RPMI7951 (cell line): ENCODE data around the gene ZCCHC3. TPM values are rescaled to one million over a fixed set of nuclear protein-coding genes. Genes with fewer than 3 reads are reported as not detected.
A peak's percentile ranks its signal among the peaks of the same experiment; 100 is the strongest.
"Not testable (repeated sequence)": the region's sequence is repeated elsewhere in the genome, so short reads cannot be mapped to it uniquely, and the experiment has no call there.

Experiments used
- DNase-seq: peaks from one replicate; pipeline ENCODE4 v3.0.0-alpha.2; 2012; ENCODE audit warnings: low read depth
- total RNA-seq: library from RNA; depleted of rRNA; stranded (reverse); fragments of >200 nt; shearing (Covaris generic); gene quantifications from 2 replicates; pipeline ENCODE4 v1.2.3, GENCODE V29; 2014

Gene ZCCHC3
- total RNA-seq, 1 experiment from 2014 or later, result 16.2 TPM

GRCh38 chr20:313402-313801 is 16.0 kb downstream of the ZCCHC3 start:
- DNase-seq, result no peak

GRCh38 chr20:313948-314347 is 16.6 kb downstream of the ZCCHC3 start:
- DNase-seq, result peak; percentile 41

DNA sequence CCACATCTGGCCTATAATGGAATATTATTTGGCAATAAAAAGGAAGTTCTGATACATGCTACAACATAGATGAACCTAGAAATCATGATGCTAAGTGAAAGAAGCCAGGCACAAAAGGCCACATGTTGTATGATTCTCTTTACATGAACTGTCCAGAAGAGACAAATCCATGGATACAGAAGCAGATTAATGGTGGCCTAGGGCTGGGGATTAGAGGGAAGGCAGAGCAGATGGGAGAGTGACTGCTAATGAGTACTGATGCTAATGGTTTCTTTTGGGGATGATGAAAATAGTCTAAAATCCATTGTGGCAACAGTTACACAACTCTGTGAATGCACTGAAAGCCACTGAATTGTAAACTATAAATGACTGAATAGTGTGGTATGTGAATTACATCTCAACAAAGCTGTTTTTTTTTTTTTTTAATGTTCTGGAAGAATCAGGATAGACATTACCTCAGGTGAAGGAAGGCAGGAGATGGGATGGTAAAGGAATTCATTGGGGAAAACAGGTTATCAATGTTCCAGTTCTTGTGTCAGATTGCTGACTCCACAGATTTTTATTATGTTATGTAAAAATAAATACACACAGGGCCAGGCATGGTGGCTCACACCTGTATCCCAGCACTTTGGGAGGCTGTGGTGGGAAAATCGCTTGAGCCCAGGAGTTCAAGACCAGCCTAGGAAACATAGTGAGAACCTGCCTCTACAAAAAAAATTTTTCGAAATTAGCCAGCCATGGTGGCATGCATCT is 19.1 kb downstream of the ZCCHC3 start:
- no peak for DNase-seq

- DNase-seq, result peak; percentile 96
Measured at GRCh38 chr20:324177-325044, 27.0 kb downstream of the ZCCHC3 start.

GRCh38 chr20:325045-325888 is 27.9 kb downstream of the ZCCHC3 start, which contains the start of gene SOX12:
SOX12 (plus strand) TSS chr20:325552; CDS start chr20:325925, 373 bp downstream.
- DNase-seq, result peak; percentile 95

DNA sequence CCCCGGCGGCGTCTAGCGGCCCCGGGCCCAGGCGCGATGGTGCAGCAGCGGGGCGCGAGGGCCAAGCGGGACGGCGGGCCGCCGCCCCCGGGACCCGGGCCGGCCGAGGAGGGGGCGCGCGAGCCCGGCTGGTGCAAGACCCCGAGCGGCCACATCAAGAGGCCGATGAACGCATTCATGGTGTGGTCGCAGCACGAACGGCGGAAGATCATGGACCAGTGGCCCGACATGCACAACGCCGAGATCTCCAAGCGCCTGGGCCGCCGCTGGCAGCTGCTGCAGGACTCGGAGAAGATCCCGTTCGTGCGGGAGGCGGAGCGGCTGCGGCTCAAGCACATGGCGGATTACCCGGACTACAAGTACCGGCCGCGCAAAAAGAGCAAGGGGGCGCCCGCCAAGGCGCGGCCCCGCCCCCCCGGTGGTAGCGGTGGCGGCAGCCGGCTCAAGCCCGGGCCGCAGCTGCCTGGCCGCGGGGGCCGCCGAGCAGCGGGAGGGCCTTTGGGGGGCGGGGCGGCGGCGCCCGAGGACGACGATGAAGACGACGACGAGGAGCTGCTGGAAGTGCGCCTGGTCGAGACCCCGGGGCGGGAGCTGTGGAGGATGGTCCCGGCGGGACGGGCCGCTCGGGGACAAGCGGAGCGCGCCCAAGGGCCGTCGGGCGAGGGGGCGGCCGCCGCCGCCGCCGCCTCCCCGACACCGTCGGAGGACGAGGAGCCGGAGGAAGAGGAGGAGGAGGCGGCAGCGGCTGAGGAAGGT is 28.7 kb downstream of the ZCCHC3 start:
- peak; percentile 70 for DNase-seq

DNA sequence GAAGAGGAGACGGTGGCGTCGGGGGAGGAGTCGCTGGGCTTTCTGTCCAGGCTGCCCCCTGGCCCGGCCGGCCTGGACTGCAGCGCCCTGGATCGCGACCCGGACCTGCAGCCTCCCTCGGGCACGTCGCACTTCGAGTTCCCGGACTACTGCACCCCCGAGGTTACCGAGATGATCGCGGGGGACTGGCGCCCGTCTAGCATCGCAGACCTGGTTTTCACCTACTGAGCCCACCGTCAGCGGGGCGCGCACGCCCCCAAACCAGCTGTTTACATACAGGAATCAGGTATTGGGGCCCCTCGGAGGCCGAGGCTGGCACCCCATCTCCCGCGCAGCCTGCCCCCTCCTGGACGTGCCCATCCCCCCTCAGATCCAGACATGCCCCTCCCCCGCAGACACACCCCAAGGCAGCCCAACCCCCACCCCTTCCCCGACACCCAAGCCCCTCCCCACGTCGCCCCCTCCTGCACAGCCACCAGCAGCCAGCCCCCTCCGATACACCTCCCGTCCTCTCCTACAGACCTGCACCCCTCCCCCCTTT is 29.3 kb downstream of the ZCCHC3 start:
- peak; percentile 49 for DNase-seq

- peak; percentile 92 for DNase-seq
Measured at GRCh38 chr20:327186-328026, 30.0 kb downstream of the ZCCHC3 start.

DNA sequence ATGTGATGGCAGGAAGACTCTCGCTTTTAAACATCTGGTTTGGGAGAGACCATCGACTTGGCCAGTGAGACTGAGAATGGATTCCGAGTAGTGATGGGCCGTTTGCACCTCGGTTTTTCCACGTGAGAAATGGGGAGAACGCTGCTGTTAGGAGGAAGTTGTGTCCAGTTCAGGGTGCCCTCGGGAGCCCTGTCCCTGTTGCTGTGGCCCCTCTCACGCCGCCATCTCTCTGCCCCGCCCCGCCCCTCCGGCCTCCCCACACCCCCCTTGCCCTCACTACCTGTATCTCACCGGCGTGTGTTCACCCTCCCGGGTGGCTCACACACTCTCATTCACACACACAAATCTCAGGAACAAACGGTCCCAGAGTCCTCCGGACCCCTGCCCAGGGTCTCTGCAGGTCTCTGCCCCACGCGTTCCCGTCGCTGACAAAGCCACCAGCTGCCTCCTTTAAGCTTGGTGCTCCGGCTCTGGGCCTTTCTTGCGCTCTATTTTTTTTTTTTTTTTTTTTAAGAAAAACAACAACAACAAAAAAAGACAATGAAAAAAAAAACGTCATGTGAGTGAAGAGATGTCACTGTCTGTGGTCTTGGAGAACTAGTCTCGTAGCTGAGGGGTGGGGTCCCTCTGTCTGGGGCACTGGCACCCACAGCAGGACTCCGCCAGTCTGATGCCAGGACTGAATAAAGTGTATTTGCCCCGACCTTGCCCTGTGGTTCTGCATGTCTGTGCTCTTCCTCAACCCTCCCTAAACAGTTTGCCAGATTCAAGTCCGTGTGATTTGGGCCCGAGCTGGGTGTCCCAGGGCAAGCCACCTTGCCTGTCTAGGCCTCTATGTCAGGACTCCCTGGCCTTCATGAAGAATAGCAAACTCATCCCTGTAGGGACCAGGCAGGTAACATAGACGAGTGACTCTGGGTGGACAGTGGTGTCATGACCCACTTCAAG is 30.9 kb downstream of the ZCCHC3 start:
- no peak for DNase-seq

GRCh38 chr20:328975-329695 is 31.8 kb downstream of the ZCCHC3 start:
- DNase-seq, result no peak

DNA sequence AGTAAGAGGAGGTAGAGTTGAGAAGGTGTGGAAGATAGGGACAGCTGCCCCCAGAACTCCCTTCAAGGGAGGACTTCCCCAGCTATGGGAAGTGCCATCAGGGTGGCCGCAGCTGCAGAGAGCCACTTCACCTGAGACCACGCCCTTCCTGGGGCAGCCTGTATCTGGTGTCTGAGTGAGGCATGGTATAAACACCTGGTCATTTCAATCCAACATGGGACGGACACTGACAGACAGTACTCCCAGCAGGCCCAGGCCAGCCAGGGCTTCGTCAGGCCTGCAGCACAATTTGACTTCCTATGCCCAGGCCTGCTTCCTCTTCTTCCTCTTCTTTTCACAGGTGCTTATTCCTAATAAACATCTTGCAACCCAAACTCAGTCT is 32.5 kb downstream of the ZCCHC3 start:
- no peak for DNase-seq

GRCh38 chr20:330233-331149 is 33.1 kb downstream of the ZCCHC3 start:
- peak; percentile 78 for DNase-seq

- no peak for DNase-seq
Measured at GRCh38 chr20:334578-334977, 37.2 kb downstream of the ZCCHC3 start.

DNA sequence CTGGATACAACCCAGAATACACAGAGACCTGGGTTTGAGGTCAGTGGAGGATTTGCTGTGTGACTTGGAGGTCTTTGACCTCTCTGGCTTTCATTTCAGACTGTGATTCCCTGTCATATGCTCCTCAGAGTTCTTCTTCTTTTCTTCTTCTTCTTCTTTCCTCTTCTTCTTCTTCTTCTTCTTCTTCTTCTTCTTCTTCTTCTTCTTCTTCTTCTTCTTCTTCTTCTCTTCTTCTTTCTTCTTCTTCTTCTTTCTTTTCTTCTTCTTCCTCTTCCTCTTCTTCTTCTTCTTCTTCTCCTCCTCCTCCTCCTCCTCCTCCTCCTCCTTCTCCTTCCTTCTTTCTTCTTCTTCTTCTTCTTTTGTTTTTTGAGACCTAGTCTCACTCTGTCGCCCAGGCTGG is 38.7 kb downstream of the ZCCHC3 start:
- not testable (repeated sequence) for DNase-seq

DNA sequence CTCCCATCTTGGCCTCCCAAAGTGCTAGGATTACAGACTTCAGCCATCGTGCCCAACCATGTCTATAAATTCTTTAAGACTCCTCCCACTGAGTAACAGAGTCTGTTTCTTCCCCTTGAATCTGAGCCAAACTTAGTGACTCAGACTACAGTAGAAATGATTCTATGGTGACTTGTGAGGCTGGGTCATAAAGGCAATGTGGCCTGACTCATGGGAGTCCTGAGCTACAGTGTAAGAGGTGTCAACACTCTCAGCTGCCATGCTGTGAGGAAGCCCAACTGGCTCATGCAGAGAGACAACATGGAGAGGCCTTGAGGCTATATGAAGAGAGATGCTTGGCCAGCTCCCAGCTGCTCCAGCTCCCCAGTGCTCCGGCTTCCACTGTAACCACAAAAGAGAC is 44.3 kb downstream of the ZCCHC3 start:
- peak; percentile 98 for DNase-seq

GRCh38 chr20:343107-343506 is 45.7 kb downstream of the ZCCHC3 start:
- DNase-seq, result no peak

DNA sequence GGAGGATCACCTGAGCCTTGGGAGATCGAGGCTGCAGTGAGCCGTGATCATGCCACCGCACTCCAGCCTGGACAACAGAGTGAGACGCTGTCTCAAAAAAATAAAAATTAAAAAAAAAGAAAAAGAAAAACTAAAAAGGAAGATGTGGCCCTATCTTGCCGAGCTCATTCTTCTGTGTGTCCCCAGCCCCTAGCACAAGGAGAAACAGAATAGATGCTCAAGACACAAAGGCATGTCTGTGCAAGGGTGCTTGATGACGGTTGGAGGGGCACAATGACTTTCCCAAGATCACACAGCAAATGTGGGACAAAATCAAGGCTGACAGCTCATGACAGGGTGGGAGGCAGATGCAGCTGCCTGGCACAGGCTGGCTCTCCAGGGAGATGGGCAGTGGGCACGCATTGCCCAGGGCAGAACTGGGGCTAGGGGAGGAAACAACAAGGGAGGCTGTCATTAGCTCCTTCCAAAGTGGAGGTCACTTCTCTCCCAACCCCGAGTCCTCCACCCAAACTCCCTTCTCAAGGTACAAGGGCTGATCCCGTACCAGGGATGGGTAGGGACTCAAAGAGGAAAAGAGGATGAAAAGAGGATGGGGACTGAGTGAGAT is 48.8 kb downstream of the ZCCHC3 start:
- DNase-seq, result no peak
